Kidney epithelial cell (primary cell): ENCODE results near the gene CELSR1. TPM values are rescaled to one million over a fixed set of nuclear protein-coding genes. Genes with fewer than 3 reads are reported as not detected.

Experiments
- DNase-seq: peaks from one replicate; pipeline ENCODE4 v3.0.0-alpha.2; 2010; ENCODE audit warnings: low read depth
- H3K27me3 ChIP-seq: 2 replicates; pipeline ENCODE4 v1.6.0; 2011; ENCODE audit warnings: low read length; ENCODE audit not compliant: control insufficient read depth, insufficient read depth
- H3K36me3 ChIP-seq: 2 replicates; pipeline ENCODE4 v1.5.1; 2011; ENCODE audit warnings: low read length; ENCODE audit not compliant: control insufficient read depth, insufficient read depth
- H3K4me3 ChIP-seq: 2 replicates; pipeline ENCODE4 v1.5.1; 2011; ENCODE audit warnings: low read depth, mild to moderate bottlenecking, control low read depth, low read length
- total RNA-seq: library from RNA; depleted of rRNA; stranded (reverse); fragments of >200 nt; gene quantifications from 2 replicates; pipeline ENCODE4 v1.2.3, GENCODE V29; 2015
- TF ChIP-seq, protein P1 (sequence below): IDR thresholded peaks from 2 replicates; pipeline ENCODE4 v1.5.1; 2011; ENCODE audit warnings: mild to moderate bottlenecking, moderate library complexity, low read length, control low read depth, inconsistent platforms; ENCODE audit not compliant: insufficient read depth, poor library complexity, severe bottlenecking

Gene CELSR1
- total RNA-seq, 1 donor from 2014 or later, result 180 TPM

DNA sequence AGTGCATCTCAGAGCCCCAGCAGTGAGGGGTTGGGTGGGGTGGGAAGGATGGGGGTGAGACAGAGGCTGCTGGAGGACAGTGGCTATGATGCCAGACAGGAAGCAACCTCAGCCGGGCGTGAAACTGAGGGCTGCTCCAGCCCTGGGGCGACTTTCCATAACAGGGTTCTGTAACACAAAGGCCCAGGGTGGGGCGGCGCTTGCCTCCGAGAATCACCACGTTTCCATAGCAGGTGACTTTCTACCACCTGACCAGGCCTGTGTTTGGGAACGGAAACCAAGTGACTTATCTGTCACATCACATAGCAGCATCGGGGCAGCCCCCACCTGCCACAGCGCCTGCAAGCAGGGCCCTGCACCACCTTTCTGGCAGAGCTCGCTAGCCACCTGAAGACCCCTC, 116.2 kb downstream of the CELSR1 start:
- Histone ChIP-seq H3K27me3 (no peaks in the 10 kb centered on the region), H3K4me3 (no peak overlapping the region), H3K36me3 (peaks cover 1% of the 10 kb centered on the region)
- TF ChIP-seq, protein P1, sequence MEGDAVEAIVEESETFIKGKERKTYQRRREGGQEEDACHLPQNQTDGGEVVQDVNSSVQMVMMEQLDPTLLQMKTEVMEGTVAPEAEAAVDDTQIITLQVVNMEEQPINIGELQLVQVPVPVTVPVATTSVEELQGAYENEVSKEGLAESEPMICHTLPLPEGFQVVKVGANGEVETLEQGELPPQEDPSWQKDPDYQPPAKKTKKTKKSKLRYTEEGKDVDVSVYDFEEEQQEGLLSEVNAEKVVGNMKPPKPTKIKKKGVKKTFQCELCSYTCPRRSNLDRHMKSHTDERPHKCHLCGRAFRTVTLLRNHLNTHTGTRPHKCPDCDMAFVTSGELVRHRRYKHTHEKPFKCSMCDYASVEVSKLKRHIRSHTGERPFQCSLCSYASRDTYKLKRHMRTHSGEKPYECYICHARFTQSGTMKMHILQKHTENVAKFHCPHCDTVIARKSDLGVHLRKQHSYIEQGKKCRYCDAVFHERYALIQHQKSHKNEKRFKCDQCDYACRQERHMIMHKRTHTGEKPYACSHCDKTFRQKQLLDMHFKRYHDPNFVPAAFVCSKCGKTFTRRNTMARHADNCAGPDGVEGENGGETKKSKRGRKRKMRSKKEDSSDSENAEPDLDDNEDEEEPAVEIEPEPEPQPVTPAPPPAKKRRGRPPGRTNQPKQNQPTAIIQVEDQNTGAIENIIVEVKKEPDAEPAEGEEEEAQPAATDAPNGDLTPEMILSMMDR, result no peak
- DNase-seq, result peak; percentile 34

DNA sequence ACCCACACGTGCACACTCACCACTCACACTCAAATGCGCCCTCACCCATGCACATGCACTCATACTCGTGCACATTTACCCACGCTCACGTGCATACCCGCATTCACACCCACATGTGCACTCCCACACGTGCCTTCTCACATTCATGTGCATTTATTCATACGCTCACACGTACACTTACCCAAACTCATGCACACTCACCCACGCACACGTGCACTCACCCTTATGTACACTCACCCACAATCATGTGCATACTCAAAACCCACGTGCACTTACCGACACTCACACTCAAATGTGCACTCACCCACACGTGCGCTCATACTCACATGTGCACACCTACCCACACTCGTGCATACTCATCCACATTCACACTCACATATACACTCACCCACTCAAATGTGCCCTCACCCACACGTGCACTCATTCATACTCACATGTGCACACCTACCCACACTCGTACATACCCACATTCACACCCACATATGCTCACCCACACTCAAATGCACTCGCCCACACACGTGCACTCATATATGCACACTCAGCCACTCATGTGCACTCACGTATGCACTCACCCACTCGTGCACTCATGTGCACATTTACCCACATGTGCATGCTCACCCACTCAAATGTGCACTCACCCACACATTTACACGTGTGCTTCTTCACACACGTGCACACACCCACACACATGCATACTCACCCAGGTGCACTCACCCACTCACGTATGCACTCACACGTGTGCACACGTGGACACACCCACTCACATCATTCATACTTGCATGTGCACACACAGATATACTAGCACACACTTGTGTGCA, 117.5 kb downstream of the CELSR1 start:
- TF ChIP-seq, protein P1, result no peak
- Histone ChIP-seq H3K27me3 (no peaks in the 10 kb centered on the region), H3K36me3 (peaks cover 1% of the 10 kb centered on the region), H3K4me3 (no peak overlapping the region)
- no peak for DNase-seq

DNA sequence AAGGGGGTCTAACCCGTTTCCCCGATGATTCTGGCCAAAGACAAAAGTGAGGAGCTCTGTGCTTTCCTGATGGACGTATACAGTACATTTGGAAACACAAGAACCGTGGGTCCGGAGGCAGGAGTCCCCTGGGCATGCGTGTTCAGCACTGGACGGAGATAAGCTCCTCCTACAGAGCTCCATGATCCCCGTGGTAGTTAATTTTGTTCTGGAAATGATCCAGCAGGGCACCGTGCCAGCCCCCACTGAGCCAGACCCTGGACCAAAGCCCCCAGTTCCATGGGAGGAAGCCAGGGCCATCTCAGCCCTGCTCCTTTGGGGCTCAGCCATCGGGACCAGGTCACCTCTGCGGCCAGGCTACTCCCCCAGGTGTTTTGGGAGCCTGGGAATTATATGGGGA, 118.6 kb downstream of the CELSR1 start:
- Histone ChIP-seq H3K27me3 (no peaks in the 10 kb centered on the region), H3K36me3 (peaks cover 2% of the 10 kb centered on the region), H3K4me3 (no peak overlapping the region)
- no peak for DNase-seq
- TF ChIP-seq, protein P1, result no peak

DNA sequence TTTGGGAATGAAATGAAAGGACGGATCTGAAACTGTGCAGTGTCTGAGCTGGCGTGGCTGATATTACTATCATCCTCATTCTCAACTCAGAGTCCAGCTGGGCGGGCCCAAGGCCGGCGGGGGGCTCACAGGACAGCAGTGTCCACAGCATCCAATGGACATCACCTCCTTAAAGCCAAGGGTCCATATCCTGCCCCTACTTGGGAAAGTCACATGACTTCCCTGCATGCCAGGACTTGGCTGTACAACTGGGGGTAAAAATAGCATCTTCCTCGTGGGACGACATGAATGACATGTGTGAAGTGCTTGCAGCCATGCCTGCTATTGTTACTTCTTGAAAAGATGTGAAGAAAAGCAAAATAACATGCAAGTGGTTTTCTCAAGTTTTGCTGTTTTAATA, 119.7 kb downstream of the CELSR1 start:
- TF ChIP-seq, protein P1, result no peak

DNA sequence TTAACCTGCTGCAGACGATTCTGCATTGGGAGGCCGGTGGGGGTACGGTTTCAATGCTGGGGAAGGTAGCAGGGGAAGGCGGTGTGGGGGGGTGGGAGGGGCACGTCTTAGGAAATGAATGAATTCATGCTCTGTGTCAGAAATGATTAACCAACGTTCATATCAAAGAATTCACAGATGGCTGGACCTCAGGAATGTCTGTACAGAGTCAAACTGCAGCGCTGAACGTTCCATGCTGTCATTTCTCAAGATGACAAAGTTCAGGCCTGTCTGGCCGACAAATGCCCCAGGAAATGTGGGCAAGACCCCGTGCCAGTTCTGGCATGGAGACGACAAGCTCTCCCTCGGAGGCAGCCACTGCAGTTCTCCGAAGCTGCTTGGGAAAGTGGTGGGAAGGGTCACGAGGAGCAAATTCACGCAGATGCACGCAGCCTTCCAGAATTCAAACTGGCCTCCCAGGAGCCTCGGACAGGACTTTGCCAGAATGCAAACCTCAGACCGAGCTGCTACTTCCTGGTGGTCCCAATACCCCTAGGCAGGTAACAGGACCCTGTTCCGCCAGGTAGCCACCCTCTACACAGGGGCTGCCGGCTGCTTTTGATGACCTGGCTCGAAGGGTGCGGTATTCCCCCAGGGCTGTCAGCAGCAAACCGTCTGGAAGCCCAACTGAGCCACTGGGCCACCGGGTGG, 120.4 kb downstream of the CELSR1 start:
- peak; percentile 64 for DNase-seq
- no peaks in the 10 kb centered on the region for H3K27me3 ChIP-seq
- peaks cover 2% of the 10 kb centered on the region for H3K36me3 ChIP-seq
- H3K4me3 ChIP-seq, result no peak overlapping the region
- TF ChIP-seq, protein P1, result no peak

More for the DNA sequence above, 119.7 kb downstream of the CELSR1 start:
- H3K27me3 ChIP-seq, result no peaks in the 10 kb centered on the region
- peaks cover 2% of the 10 kb centered on the region for H3K36me3 ChIP-seq
- no peak for DNase-seq
- H3K4me3 ChIP-seq, result no peak overlapping the region

DNA sequence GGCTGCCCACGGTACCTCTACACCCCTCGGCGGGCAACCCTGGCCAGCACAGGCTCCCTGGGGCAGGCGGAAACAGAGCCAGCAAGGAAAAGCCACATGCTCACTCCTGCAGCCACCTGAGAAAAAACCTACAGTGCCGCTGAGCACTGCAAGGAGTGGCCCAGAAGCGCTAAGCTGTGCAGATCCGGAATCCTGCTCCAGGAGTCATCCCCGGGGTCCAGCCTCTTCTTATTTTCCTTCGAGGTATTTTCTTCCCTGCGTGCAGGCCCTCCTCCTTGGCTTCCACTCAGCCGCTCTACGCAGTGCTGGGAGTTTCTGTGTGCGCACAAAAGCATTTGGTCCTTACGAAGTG, 120.9 kb downstream of the CELSR1 start:
- TF ChIP-seq, protein P1, result no peak
- Histone ChIP-seq H3K4me3 (no peak overlapping the region), H3K27me3 (no peaks in the 10 kb centered on the region), H3K36me3 (peaks cover 2% of the 10 kb centered on the region)
- DNase-seq, result peak; percentile 82
